H9 (cell line): ENCODE results near the gene CARTPT. TPM values are rescaled to one million over a fixed set of nuclear protein-coding genes. Genes with fewer than 3 reads are reported as not detected.

Source experiments
- DNase-seq: peaks from one replicate; pipeline ENCODE4 v3.0.0-alpha.2; 2017
- H2AFZ ChIP-seq: one replicate; pipeline ENCODE4 v1.6.1; 2013; ENCODE audit warnings: mild to moderate bottlenecking, low read length, control low read depth, moderate library complexity
- H2AK5ac ChIP-seq: 2 replicates; pipeline ENCODE4 v1.6.1; 2013; ENCODE audit warnings: low read length, control low read depth, mixed read lengths; ENCODE audit not compliant: insufficient read length
- H2BK120ac ChIP-seq: one replicate; pipeline ENCODE4 v1.6.1; 2013; ENCODE audit warnings: low read depth, mild to moderate bottlenecking, low read length, control low read depth, inconsistent platforms; ENCODE audit not compliant: poor library complexity, severe bottlenecking
- H2BK12ac ChIP-seq: 2 replicates; pipeline ENCODE4 v1.6.1; 2013; ENCODE audit warnings: low read length, control low read depth, mixed read lengths, low read depth; ENCODE audit not compliant: insufficient read length
- H2BK15ac ChIP-seq: 2 replicates; pipeline ENCODE4 v1.6.1; 2013; ENCODE audit warnings: low read depth, low read length, control low read depth
- H2BK20ac ChIP-seq: one replicate; pipeline ENCODE4 v1.6.1; 2013; ENCODE audit warnings: low read depth, mild to moderate bottlenecking, low read length, control low read depth, inconsistent platforms; ENCODE audit not compliant: poor library complexity, severe bottlenecking
- H2BK5ac ChIP-seq: 2 replicates; pipeline ENCODE4 v1.6.1; 2013; ENCODE audit warnings: low read length, control low read depth, mixed read lengths; ENCODE audit not compliant: insufficient read length
- H3K14ac ChIP-seq: 2 replicates; pipeline ENCODE4 v1.6.1; 2013; ENCODE audit warnings: low read length, control low read depth; ENCODE audit not compliant: insufficient read depth
- H3K18ac ChIP-seq: 2 replicates; pipeline ENCODE4 v1.6.1; 2013; ENCODE audit warnings: low read depth, mild to moderate bottlenecking, mixed read lengths, low read length, control low read depth; ENCODE audit not compliant: insufficient read length
- H3K23ac ChIP-seq: 2 replicates; pipeline ENCODE4 v1.6.1; 2013; ENCODE audit warnings: low read length, control low read depth, mixed read lengths, low read depth; ENCODE audit not compliant: insufficient read length
- H3K23me2 ChIP-seq: 2 replicates; pipeline ENCODE4 v1.6.1; 2013; ENCODE audit warnings: low read depth, mild to moderate bottlenecking, mixed read lengths, low read length, control low read depth; ENCODE audit not compliant: insufficient read length, poor library complexity, severe bottlenecking
- H3K27ac ChIP-seq: 2 replicates; pipeline ENCODE4 v1.5.1; 2013; ENCODE audit warnings: low read length, control low read depth, mixed read lengths, low read depth; ENCODE audit not compliant: insufficient read length
- H3K27me3 ChIP-seq: 2 replicates; pipeline ENCODE4 v1.6.1; 2013; ENCODE audit warnings: low read length, control low read depth, inconsistent platforms; ENCODE audit not compliant: insufficient read depth
- H3K4ac ChIP-seq: 2 replicates; pipeline ENCODE4 v1.6.1; 2013; ENCODE audit warnings: low read depth, mild to moderate bottlenecking, control low read depth, inconsistent platforms, low read length, moderate library complexity
- H3K4me1 ChIP-seq: 2 replicates; pipeline ENCODE4 v1.6.1; 2013; ENCODE audit warnings: low read length, control low read depth, inconsistent platforms; ENCODE audit not compliant: insufficient read depth
- H3K4me2 ChIP-seq: 2 replicates; pipeline ENCODE4 v1.6.1; 2013; ENCODE audit warnings: low read length, control low read depth, mixed read lengths; ENCODE audit not compliant: insufficient read length, insufficient read depth
- H3K56ac ChIP-seq: 2 replicates; pipeline ENCODE4 v1.6.1; 2013; ENCODE audit warnings: low read depth, mild to moderate bottlenecking, mixed read lengths, low read length, control low read depth; ENCODE audit not compliant: insufficient read length
- H3K79me1 ChIP-seq: 2 replicates; pipeline ENCODE4 v1.6.1; 2013; ENCODE audit warnings: low read depth, mild to moderate bottlenecking, moderate library complexity, low read length, control low read depth, inconsistent platforms; ENCODE audit not compliant: insufficient read depth, poor library complexity, severe bottlenecking
- H3K79me2 ChIP-seq: 2 replicates; pipeline ENCODE4 v1.6.1; 2013; ENCODE audit warnings: low read length, control low read depth, inconsistent platforms; ENCODE audit not compliant: insufficient read depth
- H3K9ac ChIP-seq: 2 replicates; pipeline ENCODE4 v1.6.1; 2013; ENCODE audit warnings: low read length, control low read depth, mixed read lengths; ENCODE audit not compliant: insufficient read length; ENCODE audit errors: extremely low read depth
- H3K9me3 ChIP-seq: one replicate; pipeline ENCODE4 v1.6.1; 2013; ENCODE audit warnings: low read depth, low read length, inconsistent platforms; ENCODE audit not compliant: control insufficient read depth
- H3T11ph ChIP-seq: one replicate; pipeline ENCODE4 v1.6.1; 2013; ENCODE audit warnings: mild to moderate bottlenecking, low read length, control low read depth, inconsistent platforms
- H4K20me1 ChIP-seq: one replicate; pipeline ENCODE4 v1.6.1; 2013; ENCODE audit not compliant: control insufficient read depth, insufficient read length, insufficient read depth
- H4K5ac ChIP-seq: 2 replicates; pipeline ENCODE4 v1.6.1; 2013; ENCODE audit warnings: low read depth, mild to moderate bottlenecking, mixed read lengths, low read length, control low read depth; ENCODE audit not compliant: insufficient read length
- H4K8ac ChIP-seq: replicated peaks from 2 replicates; pipeline ENCODE4 v1.6.1; 2013; ENCODE audit warnings: low read length, control low read depth, mixed read lengths, low read depth; ENCODE audit not compliant: insufficient read length
- H4K91ac ChIP-seq: 2 replicates; pipeline ENCODE4 v1.6.1; 2013; ENCODE audit warnings: low read depth, mild to moderate bottlenecking, moderate library complexity, mixed read lengths, low read length, control low read depth; ENCODE audit not compliant: insufficient read length
- H3K27ac Mint-ChIP-seq, 3 experiments: 2 replicates in 2 of 3; 3 replicates in 1 of 3; pipeline ENCODE4 v1.8.0; 2020 to 2021; ENCODE audit warnings: mixed read lengths in 3 of 3, mild to moderate bottlenecking in 1 of 3, moderate library complexity in 1 of 3
- H3K27me3 Mint-ChIP-seq: 2 replicates; pipeline ENCODE4 v1.8.0; 2021; ENCODE audit warnings: low read depth, mild to moderate bottlenecking, moderate library complexity, mixed read lengths
- H3K36me3 Mint-ChIP-seq, 3 experiments: 2 replicates in 2 of 3; 3 replicates in 1 of 3; pipeline ENCODE4 v1.8.0; 2020 to 2021; ENCODE audit warnings: low read depth in 3 of 3, mixed read lengths in 3 of 3; ENCODE audit not compliant: insufficient read depth in 1 of 3
- H3K4me1 Mint-ChIP-seq, 2 experiments: 2 replicates each; pipeline ENCODE4 v1.8.0; 2020; ENCODE audit warnings: mixed read lengths in 2 of 2
- H3K4me3 Mint-ChIP-seq, 2 experiments: 2 replicates in 1 of 2; 3 replicates in 1 of 2; pipeline ENCODE4 v1.8.0; 2020 to 2021; ENCODE audit warnings: mild to moderate bottlenecking in 2 of 2, mixed read lengths in 2 of 2, moderate library complexity in 1 of 2
- H3K9me3 Mint-ChIP-seq, 2 experiments: 2 replicates in 1 of 2; 3 replicates in 1 of 2; pipeline ENCODE4 v1.8.0; 2020; ENCODE audit warnings: mild to moderate bottlenecking in 2 of 2, mixed read lengths in 2 of 2, moderate library complexity in 1 of 2
- CTCF ChIP-seq: fragments of 200-600 bp; sonication (generic); conservative IDR thresholded peaks from 3 replicates; pipeline ENCODE4 v1.8.0; 2021; ENCODE audit warnings: antibody characterized with exemption, mild to moderate bottlenecking
- WGBS: extraction: QIAGEN DNeasy Blood & Tissue Kit; methylation state at CpG from one replicate; pipeline ENCODE4 v1.1.7; 2013; ENCODE audit warnings: missing lambda C conversion rate, low lambda C conversion rate, mixed read lengths; ENCODE audit not compliant: insufficient read length; ENCODE audit errors: extremely low coverage; 5-methylcytosine and 5-hydroxymethylcytosine counted together
- total RNA-seq: library from RNA; stranded (reverse); gene quantifications from 2 replicates; pipeline ENCODE4 v1.2.1, GENCODE V29; 2021

The CARTPT gene
- total RNA-seq, 1 experiment from 2014 or later, result not detected

DNA sequence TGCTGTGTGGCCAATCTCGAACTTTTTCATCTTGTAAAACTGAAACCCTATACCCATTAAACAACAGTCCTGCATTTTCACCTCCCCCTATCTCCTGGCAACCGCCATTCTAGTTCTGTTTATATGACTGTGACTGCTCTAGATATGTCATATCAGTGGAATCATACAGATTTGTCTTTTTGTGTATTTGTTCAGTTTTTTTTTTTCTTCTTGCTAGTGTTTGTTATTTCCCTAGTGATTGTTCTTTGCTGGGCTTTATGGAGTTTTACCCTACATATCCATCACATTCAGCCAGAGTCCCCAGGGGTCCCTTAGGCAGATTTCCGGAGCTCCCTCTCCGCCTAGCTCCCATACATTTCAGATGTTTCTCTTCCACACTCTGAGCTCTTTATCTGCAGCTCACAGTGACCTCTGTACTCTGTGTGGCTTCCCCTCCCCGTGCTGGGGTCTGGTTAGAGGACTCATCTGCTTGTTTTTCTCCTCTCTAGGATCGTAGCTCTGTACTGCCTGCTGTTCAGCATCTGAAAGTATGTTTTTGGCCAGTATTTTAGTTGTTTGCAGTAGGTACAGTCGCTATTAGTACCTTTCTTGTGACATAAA lies 25.1 kb upstream of the CARTPT start:
- Histone ChIP-seq H2BK20ac (no peak overlapping the region), H3K9ac (no peak overlapping the region), H4K91ac (no peak overlapping the region), H2AFZ (no peak overlapping the region), H3K27me3 (no peaks in the 10 kb centered on the region), H3K9me3 (no peaks in the 10 kb centered on the region), H3K4ac (no peak overlapping the region), H3K79me2 (no peaks in the 10 kb centered on the region), H3K18ac (no peak overlapping the region), H2BK120ac (no peak overlapping the region), H3K27ac (no peak overlapping the region), H3T11ph (no peak overlapping the region), H2BK5ac (no peak overlapping the region), H4K5ac (no peak overlapping the region), H3K4me1 (no peaks in the 10 kb centered on the region), H4K20me1 (no peaks in the 10 kb centered on the region), H3K23me2 (no peaks in the 10 kb centered on the region), H3K56ac (no peak overlapping the region), H3K79me1 (no peaks in the 10 kb centered on the region), H2AK5ac (no peak overlapping the region), H3K23ac (no peak overlapping the region), H2BK12ac (no peak overlapping the region), H3K4me2 (peak overlapping the region; percentile 7), H4K8ac (no peak overlapping the region), H2BK15ac (no peak overlapping the region), H3K14ac (no peak overlapping the region)
- DNase-seq, result peak; percentile 51
- no peak for TF ChIP-seq CTCF
- H3K9me3 Mint-ChIP-seq, result no peaks in the 10 kb centered on the region
- peaks cover 9 to 12% of the 10 kb centered on the region in 2 experiments for H3K4me1 Mint-ChIP-seq
- H3K27me3 Mint-ChIP-seq, result peaks cover 5% of the 10 kb centered on the region
- H3K27ac Mint-ChIP-seq, result peak overlapping the region in 1 of 3 experiments; percentile 23; a peak in 3 of 7 replicates
- no CpG with 5 or more reads among the region's 7 CpGs for WGBS
- no peaks in the 10 kb centered on the region for H3K36me3 Mint-ChIP-seq
- H3K4me3 Mint-ChIP-seq, result peak overlapping the region in 1 of 2 experiments; percentile 10; a peak in 2 of 5 replicates
